ENCODE measurements around the gene SIX4.
"Not testable (repeated sequence)": the region's sequence is repeated elsewhere in the genome, so short reads cannot be mapped to it uniquely, and the experiment has no call there.

SIX4 gene

DNA sequence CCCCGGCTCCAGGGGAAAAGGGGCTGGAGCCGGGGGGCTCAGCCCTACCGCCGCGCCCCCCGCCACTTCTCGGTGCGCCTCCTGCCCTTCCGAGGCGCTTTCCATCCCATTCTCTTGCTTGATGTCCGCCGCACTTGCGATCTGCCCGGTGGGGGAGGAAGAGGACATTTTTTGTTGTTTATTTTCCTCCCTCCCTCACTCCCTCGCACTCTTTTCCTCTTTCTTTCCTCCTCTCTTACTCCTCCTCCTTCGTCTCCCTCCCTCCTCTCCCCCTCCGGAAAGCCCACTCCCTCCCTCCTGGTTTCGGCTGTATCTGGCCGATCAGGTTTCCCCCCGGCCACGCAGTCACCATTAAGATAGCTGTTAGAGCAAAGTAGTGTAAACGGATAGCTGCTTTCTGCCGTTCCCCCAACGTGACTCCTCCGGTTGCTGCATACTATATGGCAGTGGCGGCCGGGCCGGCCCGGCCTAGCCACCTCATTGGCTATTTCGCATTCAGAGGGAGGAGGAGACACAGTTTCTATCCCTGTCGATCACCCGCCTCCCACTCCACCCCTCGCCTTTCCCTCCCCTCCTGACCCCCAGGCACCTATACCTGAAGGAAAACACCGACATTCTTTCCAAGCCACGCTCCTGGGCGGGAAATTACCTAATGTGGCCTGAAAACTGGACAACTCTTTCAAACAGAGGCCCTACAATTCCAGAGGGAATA lies at the start of gene SIX4:
Gene SIX4 (minus strand): TSS at position 445 of the 712 bp plus-strand sequence. CDS start 277 bp downstream, at position 168.
- DNase-seq (ENCODE audit: low spot score): peak; percentile 91

DNA sequence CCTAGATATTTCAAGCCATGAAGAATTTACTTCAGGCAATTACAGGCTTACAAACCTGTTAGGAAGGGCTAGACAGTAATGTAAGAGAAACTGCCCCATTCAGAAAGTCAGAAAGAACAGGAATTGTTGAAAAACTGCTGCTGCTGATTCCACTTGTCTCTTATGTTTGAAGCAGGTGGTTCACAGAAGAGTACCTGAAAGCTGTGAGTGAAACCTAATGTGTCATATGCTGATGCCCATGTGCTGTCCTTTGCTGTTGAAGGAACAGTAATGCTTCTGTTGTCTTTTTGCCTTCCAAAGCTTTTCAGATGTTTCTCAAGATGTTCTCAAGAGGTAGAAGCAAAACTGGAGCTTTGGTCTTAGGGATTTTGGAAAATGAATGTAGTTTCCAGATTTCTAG lies 49.4 kb upstream of the SIX4 start:
- no peak for DNase-seq (ENCODE audit: low spot score)

DNA sequence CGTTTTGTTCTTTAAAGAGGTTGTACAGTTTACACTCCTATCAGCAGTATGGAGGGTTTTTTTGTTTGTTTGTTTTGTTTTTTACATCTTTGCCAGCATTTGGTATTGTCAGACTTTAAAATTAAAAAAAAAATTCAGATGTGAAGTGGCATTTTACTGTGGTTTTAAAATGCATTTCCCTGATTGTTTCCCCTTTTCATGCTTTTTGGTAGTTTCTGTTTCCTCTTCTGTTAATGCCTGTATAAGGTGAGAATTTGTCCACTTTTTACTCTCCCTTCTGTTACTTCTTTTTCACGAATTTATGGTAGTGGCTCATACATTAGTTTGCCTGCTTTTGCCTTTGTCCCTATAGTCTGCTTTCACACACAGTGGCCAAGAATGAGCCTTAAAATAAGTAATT lies 47.0 kb upstream of the SIX4 start:
- no peak for DNase-seq (ENCODE audit: low spot score)

DNA sequence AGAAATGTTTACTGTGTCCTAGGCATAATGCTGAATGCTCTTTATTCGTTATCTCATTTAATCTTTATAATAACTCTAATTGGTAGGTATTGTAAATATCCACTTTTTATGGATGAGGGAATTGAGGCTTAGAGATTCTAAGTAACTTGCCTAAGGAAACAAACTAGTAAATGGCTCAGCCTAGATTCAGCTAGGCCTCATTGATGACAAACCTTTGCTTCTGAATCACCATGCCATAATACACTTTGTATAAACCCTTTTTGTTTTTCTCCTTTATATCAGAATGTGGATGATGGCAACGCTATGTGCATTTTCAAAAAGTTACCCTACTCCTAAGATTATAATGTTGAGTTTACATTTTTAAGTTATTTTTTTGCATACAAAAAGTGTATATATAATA lies 44.5 kb upstream of the SIX4 start:
- DNase-seq (ENCODE audit: low spot score): no peak

DNA sequence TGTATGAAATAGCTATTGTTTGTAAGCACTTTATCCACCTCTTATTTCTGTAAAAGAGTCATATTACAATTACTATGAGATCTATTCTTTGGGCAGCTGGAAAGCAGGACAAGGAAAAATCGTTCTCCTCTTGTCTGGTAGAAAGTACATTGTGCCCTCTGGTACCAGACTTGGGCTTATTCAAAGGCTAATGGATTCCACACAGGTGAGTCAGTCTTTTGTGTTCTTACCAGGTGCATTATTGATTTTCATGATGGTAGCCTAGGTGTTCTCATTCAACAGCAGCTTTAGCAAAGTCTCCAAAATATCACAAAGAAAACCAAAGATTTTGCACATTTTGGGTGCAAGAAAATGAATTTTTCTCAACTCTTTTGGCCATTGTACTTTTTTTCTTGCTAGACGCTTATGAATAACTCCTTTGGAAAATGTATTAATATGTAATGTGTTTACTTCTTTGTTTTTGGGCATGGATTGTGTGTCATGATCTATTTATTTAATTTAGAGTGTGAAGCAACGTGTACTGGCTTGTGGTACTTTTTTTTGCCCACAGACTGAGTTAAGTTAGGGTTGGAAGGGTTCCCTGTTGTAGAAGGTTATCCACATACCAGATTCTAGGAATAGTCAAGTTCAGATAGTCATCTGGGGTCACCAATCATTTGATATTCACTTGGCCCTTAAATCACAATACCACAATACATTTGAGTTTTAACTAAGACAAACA lies 36.7 kb upstream of the SIX4 start:
- peak; percentile 73 for DNase-seq (ENCODE audit: low spot score)

DNA sequence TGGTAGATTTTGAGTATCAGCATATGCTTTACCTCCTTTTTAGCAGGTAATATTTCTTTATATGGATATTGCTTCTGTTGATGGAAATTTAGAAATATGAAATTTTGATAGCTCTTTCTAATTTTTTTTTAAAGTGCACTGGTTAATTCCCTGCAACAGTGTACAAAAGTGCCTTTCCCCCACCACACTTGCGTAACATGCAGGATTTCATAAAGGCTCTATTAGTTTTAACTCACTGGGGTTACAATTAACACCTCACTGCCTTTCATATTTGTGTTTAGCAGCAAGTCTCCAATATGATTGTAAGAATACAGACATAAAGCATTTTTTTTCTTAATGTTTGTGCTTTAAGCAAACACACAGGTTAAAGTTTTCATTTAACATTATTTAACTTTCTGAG lies 36.1 kb upstream of the SIX4 start:
- no peak for DNase-seq (ENCODE audit: low spot score)

DNA sequence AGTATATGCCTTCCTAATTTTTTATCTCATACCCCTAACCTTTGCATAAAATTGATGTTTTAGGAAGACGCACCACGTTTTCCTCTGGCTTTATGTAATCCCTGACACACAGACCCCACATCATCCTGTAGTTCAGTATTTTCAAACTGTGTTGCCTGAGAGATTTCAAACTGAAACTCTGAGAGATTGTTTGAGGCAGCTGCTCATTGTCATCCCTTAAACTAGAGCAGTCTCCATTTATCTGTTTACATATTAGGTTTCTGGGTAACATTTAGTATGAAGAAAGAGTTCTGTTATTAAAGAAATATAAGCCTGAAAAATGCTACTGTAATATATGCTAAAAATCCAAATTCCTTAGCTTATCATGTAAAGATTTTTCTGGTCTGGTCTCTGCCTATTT lies 34.7 kb upstream of the SIX4 start:
- no peak for DNase-seq (ENCODE audit: low spot score)

DNA sequence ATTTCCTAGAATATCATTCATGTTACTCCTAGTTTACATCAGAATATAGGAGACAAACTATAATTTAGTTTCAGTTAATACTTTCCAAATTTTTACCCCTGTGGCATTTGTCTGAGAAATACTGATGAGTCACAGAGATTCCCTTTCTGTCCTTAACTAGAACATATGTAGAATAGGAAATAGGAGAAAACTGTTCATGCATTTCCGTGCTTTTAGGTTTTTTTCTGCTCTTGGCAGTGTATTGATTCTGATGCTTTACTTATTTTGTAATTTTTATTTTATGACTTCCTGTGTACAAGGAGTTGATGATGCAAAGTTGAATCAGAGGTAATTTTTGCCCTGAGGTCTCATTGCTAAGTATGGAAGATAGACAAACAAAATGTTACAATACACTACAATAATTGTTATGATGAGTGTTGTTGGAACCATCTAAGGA lies 33.4 kb upstream of the SIX4 start:
- peak; percentile 47 for DNase-seq (ENCODE audit: low spot score)

DNA sequence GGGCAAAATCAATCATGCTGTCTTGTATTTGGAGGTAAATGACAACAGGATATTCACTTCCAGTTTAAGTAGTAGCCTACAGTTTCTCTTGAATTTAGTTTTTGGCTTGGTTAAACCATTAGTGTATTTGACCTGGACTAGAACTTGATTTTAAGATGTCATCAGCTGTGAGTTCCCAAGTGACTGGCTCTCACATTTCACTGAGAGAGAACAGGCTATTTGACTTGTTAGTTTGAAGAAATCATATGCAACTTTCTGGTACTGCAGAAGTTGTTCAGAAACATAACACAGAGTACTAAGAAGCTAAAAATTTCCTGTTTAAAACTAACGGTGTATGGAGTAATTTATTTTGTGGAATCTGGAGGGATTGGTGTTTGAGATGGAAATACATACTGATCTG lies 32.7 kb upstream of the SIX4 start:
- DNase-seq (ENCODE audit: low spot score): no peak

DNA sequence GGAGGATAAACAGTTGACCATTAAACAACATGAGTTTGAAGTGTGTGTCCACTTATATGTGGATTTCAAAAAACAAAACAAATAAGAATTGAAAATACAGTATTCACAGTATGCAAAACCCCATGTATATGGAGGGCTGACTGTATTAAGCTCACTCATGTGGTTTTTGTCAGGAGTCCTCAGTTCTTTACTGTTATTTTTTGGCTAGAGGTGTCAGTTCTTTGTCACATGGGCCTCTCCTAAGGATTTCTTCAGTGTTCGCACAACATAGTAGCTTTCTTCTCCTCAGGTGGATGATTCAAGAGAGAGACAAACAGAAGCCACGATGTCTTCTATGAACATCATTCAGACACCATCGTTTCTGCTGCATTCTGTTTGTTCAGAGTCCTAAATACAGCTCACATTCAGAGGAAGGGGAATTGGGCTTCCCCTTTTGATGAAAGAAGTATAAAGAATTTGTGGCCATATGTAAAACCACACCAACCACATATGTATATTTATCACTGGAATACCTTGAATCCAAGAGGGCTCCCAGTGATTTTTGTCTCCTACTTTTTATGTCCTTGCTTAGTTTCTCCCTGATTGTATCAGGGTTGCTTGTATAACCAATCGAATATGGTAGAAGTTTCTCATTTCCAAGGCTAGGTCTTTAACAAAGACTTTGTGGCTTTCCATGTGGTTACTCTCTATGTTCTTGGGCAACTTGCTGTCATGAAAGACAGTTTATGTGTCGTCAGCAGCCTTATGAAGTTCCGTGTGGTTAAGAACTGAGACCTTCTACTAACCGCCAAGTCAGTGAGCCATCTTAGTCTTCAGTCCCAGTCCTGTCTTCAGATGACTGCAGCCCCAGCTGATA lies 29.3 kb upstream of the SIX4 start:
- DNase-seq (ENCODE audit: low spot score): no peak

DNA sequence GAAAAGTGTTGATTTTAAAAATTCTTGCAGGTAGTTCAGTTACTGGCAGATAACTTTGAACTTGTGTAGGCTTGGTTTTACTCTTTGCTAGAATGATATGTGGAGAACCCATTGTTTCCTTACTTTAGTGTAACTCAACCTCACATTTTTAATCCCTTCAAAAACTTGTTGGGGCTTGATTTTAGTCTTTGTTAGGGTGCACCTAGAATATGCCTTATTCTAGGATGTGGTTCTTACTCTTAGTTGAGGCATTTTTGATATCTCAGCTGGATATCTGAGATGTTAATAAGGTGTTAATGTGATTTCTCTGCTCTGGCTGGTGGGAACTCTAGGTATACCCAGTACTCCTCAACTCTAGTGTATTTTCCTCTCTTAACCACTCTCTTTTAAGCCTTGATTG lies 20.4 kb upstream of the SIX4 start:
- DNase-seq (ENCODE audit: low spot score): no peak

DNA sequence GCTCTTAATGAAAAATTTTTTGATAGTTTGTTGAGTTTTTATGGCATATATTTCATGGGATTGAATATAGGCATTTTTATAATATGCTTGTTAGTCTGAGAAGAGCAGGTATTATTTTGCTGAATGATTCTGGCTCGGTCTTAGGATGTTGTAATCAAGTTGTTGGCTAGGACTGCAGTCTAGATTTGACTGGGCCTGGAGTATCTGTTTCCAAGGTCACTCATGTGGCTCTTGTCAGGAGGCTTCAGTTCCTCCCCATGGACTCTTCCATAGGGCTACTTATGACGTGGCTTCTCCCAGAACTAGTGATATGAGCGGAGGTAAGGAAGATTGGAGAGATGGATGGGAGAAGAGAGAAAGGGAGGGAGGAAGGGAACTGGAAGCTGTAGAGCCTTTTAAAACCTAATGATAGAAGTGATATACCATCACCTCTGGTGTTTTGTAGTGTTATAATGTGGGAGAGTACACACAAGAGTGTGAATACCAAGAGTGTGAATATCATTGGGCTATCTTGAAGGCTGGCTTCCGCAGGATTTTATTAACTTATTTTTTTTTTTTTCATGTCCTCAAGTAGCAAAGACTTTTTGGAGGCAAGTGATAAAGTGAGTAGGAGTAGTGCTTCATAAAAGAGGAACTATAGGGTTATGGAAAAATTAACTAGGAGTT lies 14.8 kb upstream of the SIX4 start:
- no peak for DNase-seq (ENCODE audit: low spot score)

DNA sequence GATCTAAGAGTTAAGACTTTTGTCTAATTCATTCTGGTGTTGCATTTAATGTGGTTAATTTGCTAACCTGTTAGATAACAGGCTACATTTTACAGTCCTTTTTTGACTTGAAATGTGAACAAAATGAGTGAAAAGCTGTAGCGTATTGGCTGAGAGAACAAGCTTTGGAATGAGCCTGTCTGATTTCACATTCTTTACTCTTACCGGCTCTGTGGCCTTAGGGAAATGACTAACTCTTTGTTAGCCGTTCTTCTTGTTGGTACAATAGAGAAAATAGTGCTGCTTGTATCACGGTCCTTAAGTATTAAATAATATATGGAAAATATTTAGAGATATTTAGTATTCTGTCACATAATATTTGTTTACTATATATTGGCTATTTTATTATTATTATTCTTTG lies 12.3 kb upstream of the SIX4 start:
- peak; percentile 65 for DNase-seq (ENCODE audit: low spot score)

DNA sequence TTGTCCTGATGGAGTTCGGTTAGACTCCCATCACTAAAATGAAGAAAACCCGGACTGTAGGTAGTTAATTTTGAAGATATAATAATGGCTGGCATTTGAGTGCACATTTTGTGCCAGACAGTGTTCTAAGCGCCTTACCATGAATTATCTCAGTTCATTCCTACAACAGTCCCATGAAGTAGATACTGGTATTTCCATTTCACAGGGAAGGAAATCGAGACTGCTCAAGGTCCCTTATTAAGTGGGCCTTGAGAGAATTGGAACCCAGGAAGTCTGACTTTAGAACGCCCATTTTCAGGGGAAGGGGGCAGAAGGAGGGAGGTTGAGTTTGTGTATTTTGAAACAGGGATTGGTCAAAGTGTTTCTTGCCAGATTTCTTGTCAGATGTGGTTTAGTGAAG lies 11.3 kb upstream of the SIX4 start:
- peak; percentile 19 for DNase-seq (ENCODE audit: low spot score)

DNA sequence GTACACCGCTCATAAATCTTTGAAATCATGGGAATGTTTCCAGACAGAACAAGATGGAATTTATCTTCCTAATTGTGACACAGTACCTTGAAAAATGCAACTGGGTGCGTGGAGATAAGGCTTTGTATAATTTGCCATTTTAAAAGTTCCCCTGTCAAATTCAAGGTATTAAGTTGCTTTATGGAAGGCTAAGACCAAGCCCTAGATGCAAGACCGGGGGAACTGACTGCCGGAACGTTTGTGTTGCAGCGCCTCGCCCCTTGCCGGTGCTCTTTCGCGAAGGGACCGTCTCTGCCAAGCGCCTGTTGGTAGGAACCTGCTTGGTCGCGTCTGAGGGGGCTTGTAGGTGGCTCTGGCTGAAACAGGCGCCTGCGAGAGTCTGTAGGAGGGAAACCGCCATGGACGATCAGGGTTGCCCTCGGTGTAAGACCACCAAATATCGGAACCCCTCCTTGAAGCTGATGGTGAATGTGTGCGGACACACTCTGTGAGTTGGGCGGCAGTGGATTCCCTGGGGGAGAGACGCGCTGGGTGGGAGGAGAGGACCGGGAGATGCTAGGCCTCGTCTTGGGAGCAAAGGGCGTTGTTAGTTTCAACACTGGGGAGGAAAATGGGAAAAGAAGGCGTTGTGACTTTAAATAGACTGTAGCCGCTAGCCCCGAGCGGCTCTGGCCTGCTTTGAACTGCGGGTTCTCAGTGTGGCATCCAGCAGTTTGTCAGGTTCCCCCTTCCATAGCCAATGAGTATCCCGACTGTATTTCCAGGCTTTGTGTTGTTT lies 10.5 kb upstream of the SIX4 start, which contains the start of gene MNAT1:
Gene MNAT1 (plus strand): TSS at position 297 of the 778 bp plus-strand sequence. CDS start 102 bp downstream, at position 399.
- DNase-seq (ENCODE audit: low spot score): peak; percentile 85

DNA sequence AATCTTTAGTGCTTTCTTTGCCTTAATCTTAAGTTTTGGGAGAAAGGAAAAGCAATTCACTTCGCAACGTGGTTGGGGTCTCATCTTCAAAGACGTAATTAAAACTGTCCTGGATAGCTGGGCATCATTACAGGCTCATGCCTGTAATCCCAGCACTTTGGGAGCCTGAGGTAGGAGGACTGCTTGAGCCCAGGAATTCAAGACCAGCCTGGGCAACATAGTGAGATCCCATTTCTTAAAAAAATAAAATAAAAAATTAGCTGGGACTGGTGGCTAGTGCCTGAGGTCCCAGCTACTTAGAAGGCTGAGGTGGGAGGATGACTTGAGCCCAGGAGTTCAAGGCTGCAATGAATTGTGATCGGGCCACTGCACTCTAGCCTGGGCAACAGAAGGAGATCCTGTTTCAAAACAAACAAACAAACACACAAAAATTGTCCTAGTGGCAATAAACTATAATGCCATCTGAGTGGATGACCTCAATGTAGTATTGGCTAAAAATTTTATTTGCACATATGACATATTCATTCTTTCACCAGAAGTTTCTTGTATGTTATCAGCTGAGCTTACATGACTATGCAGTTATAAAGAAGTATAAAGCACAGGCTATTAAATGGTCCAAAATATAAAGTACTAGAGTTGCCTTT lies 8.8 kb upstream of the SIX4 start:
- DNase-seq (ENCODE audit: low spot score): no peak

DNA sequence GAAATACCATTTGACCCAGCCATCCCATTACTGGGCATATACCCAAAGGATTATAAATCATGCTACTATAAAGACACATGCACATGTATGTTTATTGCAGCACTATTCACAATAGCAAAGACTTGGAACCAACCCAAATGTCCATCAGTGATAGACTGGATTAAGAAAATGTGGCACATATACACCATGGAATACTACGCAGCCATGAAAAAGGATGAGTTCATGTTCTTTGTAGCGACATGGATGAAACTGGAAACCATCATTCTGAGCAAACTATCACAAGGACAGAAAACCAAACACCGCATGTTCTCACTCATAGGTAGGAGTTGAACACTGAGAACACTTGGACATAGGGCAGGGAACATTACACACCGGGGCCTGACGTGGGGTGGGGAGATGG lies 7.1 kb upstream of the SIX4 start:
- not testable (repeated sequence) for DNase-seq (ENCODE audit: low spot score)

DNA sequence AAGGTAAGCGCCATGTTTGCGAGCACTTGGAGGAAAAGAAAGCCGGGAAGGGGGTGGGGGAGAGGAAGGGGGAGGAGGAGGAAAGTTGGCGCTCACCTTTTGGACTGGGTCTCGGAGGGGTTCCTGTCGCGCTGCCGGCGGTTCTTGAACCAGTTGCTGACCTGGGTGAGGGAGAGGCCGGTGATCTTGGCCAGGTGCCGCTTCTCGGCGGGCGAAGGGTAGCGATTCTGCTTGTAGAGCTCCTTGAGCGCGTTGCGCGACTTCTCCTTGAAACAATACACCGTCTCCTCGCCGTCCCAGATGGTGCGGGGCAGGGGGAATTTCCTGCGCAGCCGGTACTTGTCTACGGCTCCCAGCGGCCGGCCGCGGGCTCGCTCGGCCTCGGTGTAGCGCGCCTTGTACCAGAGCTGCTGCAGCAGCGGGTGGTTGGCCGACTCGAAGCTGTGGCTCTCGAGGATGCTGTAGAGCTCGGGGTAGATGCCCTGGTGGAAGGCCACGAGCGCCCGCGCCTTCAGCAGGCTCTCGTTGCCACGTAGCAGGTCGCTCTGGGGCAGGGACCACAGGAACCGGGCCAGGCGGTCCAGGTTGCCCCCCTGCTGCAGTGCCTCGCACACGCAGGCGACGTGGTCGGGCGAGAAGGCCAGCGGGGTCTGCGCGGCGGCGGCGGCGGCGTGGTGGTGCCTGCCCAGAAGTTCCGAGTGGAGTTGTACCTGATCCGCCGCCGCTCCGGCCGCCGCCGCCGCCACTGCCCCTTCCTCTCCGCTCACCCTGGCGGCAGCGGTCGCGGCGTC lies 840 bp downstream of the SIX4 start:
- DNase-seq (ENCODE audit: low spot score): peak; percentile 65

DNA sequence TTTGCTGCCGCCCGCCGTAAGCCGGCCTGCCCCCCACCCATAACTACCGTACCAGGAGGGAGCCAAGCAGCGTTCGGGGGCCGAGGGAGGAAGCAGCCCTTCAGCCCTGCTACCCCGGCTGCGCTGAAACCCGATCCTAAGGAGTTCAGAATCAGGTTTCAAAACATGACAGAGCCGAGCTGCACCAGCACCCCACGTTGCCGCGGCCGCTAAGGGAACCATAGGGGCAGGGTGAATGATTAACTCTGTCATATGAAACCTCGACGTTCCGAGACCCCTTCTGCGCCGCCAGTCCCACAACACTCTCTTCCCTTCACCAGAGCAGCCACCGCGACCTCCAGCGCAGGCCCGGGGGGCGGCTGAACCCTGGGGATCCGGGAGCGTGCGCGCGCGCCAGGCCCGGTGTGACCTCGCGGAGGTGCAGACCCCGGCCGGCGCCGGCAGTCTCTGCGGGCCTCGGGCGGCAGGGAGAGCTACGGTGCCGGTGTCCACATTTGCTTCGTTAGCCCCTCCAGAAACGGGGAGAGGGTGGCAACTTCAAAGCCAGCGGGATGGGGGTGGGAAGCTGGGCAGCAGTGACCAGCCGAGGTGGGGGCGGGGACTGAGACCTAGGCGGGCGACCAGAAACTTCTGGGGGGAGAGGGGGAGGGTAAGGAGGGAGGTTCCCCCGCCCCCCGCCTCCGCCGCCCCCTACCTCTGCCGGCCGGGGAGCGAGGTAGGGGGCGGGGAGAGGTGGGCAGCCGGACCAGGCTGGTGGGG lies 1.6 kb downstream of the SIX4 start:
- peak; percentile 66 for DNase-seq (ENCODE audit: low spot score)

DNA sequence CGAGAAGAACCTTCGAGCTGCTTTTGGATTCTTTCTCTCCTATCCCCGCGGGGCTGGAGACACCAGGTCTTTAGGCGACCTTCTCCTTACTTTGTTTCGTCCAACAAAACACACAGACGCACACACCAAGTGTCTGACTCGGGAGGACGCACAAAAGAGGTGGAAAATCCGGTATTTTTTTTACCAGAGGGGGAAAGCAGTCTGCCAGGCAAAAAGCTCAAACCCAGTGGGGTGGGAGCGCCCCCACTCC lies 2.1 kb downstream of the SIX4 start:
- no peak for DNase-seq (ENCODE audit: low spot score)

All from kidney tubule cell (primary cell).